Measurements from ENCODE around the gene YOD1. TPM values are rescaled to one million over a fixed set of nuclear protein-coding genes. Genes with fewer than 3 reads are reported as not detected.

YOD1 gene
- polyA plus RNA-seq, 1 donor from 2014 or later: 9.3 TPM

DNA sequence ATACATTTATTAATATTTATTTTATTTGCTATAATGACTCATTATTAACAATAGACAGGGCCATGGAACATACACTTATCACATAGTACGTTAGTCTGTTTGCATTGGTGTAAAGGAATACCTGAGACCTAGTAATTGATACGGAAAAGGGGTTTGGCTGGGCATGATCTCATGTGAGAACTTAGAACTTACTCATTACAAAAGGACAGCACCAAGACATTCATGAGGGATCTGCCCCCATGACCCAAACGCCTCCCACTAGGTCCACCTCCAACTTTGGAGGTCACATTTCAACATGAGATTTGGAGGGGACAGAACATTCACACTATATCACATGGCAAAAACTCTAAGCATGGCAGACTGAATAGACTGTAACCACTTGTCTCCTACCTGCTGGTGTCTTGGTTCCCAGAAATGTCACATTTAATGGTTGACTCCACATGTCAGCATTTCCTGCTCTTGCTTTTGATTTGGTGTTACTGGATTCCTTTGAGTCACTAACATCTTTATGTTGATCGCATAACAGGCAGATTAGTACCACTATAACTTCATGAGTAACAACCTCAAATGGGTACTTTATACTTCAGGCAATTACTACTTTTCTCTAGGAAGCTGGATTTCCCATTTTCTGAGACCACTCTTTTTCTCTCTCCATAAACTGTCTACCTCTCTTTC, 15.0 kb downstream of the YOD1 start:
- Histone ChIP-seq H3K4me3 (ENCODE audit: low read length) (no peak overlapping the region), H3F3A (ENCODE audit: insufficient read depth, low read length, poor library complexity, severe bottlenecking) (no peaks in the 10 kb centered on the region), H3K4me2 (ENCODE audit: low read length) (no peak overlapping the region), H3K79me2 (replicated peaks; ENCODE audit: insufficient read depth, low read length) (no peaks in the 10 kb centered on the region), H3K9me2 (ENCODE audit: insufficient read depth, low read length) (no peaks in the 10 kb centered on the region), H3K36me3 (ENCODE audit: insufficient read depth, low read length) (no peaks in the 10 kb centered on the region), H3K27me3 (ENCODE audit: insufficient read depth, low read depth, low read length) (no peaks in the 10 kb centered on the region), H3K9me3 (ENCODE audit: low read length) (no peaks in the 10 kb centered on the region), H3K27ac (ENCODE audit: low read length) (no peak overlapping the region), H2AFZ (ENCODE audit: low read depth, low read length) (no peak overlapping the region), H3K9ac (ENCODE audit: low read length) (no peak overlapping the region), H4K20me1 (ENCODE audit: insufficient read depth) (no peaks in the 10 kb centered on the region)
- no peak for TF ChIP-seq MXI1 (conservative IDR thresholded peaks at IDR 0.05; ENCODE audit: poor library complexity, severe bottlenecking)
- no peak for TF ChIP-seq EP300 (conservative IDR thresholded peaks at IDR 0.05; ENCODE audit: poor library complexity, severe bottlenecking)
- no peak for TF ChIP-seq SMC3 (conservative IDR thresholded peaks at IDR 0.05; ENCODE audit: poor library complexity)
- no peak for TF ChIP-seq POLR2AphosphoS5 (IDR thresholded peaks at IDR 0.05)
- TF ChIP-seq EZH2 (IDR thresholded peaks at IDR 0.05; ENCODE audit: borderline replicate concordance, insufficient read depth, low read length, poor library complexity, severe bottlenecking): no peak
- TF ChIP-seq, protein P1, sequence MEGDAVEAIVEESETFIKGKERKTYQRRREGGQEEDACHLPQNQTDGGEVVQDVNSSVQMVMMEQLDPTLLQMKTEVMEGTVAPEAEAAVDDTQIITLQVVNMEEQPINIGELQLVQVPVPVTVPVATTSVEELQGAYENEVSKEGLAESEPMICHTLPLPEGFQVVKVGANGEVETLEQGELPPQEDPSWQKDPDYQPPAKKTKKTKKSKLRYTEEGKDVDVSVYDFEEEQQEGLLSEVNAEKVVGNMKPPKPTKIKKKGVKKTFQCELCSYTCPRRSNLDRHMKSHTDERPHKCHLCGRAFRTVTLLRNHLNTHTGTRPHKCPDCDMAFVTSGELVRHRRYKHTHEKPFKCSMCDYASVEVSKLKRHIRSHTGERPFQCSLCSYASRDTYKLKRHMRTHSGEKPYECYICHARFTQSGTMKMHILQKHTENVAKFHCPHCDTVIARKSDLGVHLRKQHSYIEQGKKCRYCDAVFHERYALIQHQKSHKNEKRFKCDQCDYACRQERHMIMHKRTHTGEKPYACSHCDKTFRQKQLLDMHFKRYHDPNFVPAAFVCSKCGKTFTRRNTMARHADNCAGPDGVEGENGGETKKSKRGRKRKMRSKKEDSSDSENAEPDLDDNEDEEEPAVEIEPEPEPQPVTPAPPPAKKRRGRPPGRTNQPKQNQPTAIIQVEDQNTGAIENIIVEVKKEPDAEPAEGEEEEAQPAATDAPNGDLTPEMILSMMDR (IDR thresholded peaks at IDR 0.05; ENCODE audit: poor library complexity, severe bottlenecking): no peak
- TF ChIP-seq TAF1 (IDR thresholded peaks at IDR 0.05; ENCODE audit: low read depth): no peak
- TF ChIP-seq, protein P2, sequence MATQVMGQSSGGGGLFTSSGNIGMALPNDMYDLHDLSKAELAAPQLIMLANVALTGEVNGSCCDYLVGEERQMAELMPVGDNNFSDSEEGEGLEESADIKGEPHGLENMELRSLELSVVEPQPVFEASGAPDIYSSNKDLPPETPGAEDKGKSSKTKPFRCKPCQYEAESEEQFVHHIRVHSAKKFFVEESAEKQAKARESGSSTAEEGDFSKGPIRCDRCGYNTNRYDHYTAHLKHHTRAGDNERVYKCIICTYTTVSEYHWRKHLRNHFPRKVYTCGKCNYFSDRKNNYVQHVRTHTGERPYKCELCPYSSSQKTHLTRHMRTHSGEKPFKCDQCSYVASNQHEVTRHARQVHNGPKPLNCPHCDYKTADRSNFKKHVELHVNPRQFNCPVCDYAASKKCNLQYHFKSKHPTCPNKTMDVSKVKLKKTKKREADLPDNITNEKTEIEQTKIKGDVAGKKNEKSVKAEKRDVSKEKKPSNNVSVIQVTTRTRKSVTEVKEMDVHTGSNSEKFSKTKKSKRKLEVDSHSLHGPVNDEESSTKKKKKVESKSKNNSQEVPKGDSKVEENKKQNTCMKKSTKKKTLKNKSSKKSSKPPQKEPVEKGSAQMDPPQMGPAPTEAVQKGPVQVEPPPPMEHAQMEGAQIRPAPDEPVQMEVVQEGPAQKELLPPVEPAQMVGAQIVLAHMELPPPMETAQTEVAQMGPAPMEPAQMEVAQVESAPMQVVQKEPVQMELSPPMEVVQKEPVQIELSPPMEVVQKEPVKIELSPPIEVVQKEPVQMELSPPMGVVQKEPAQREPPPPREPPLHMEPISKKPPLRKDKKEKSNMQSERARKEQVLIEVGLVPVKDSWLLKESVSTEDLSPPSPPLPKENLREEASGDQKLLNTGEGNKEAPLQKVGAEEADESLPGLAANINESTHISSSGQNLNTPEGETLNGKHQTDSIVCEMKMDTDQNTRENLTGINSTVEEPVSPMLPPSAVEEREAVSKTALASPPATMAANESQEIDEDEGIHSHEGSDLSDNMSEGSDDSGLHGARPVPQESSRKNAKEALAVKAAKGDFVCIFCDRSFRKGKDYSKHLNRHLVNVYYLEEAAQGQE (IDR thresholded peaks at IDR 0.05; ENCODE audit: borderline replicate concordance): no peak
- TF ChIP-seq RAD21 (conservative IDR thresholded peaks at IDR 0.05): no peak

DNA sequence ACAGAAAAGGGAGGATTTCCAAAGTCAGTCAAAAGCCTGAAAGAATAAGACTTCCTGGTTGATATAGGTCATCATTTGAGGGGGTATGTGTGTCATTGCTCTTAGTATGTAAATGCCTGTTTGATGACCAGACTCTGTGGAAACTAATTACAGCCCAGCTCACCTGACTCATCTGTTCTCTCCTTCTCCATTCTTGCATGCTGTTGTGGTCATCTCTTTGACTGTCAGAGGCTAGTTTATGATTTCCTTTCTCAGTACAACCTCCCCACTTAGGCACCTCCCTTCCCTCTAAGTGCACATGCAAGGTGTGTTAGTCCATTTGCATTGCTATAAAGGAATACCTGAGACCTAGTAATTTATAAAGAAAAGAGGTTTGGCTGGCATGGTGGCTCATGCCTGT, 16.0 kb downstream of the YOD1 start:
- no peak overlapping the region for H2AFZ ChIP-seq (ENCODE audit: low read depth, low read length)
- H3K4me3 ChIP-seq (ENCODE audit: low read length): no peak overlapping the region
- no peak overlapping the region for H3K27ac ChIP-seq (ENCODE audit: low read length)
- no peaks in the 10 kb centered on the region for H3K79me2 ChIP-seq (replicated peaks; ENCODE audit: insufficient read depth, low read length)
- no peak overlapping the region for H3K4me2 ChIP-seq (ENCODE audit: low read length)
- H3F3A ChIP-seq (ENCODE audit: insufficient read depth, low read length, poor library complexity, severe bottlenecking): no peaks in the 10 kb centered on the region
- TF ChIP-seq, protein P2 (IDR thresholded peaks at IDR 0.05; ENCODE audit: borderline replicate concordance): no peak
- TF ChIP-seq, protein P1 (IDR thresholded peaks at IDR 0.05; ENCODE audit: poor library complexity, severe bottlenecking): no peak
- TF ChIP-seq SMC3 (conservative IDR thresholded peaks at IDR 0.05; ENCODE audit: poor library complexity): no peak
- TF ChIP-seq EP300 (conservative IDR thresholded peaks at IDR 0.05; ENCODE audit: poor library complexity, severe bottlenecking): no peak
- TF ChIP-seq TAF1 (IDR thresholded peaks at IDR 0.05; ENCODE audit: low read depth): no peak
- no peak for TF ChIP-seq EZH2 (IDR thresholded peaks at IDR 0.05; ENCODE audit: borderline replicate concordance, insufficient read depth, low read length, poor library complexity, severe bottlenecking)
- no peak for TF ChIP-seq RAD21 (conservative IDR thresholded peaks at IDR 0.05)
- TF ChIP-seq MXI1 (conservative IDR thresholded peaks at IDR 0.05; ENCODE audit: poor library complexity, severe bottlenecking): no peak
- TF ChIP-seq POLR2AphosphoS5 (IDR thresholded peaks at IDR 0.05): no peak
- no peaks in the 10 kb centered on the region for H3K27me3 ChIP-seq (ENCODE audit: insufficient read depth, low read depth, low read length)
- no peak overlapping the region for H3K9ac ChIP-seq (ENCODE audit: low read length)
- no peaks in the 10 kb centered on the region for H4K20me1 ChIP-seq (ENCODE audit: insufficient read depth)
- no peaks in the 10 kb centered on the region for H3K36me3 ChIP-seq (ENCODE audit: insufficient read depth, low read length)
- no peaks in the 10 kb centered on the region for H3K9me3 ChIP-seq (ENCODE audit: low read length)
- H3K9me2 ChIP-seq (ENCODE audit: insufficient read depth, low read length): no peaks in the 10 kb centered on the region

Data from neural cell (in vitro differentiated cells).